Neural progenitor cell (in vitro differentiated cells): ENCODE measurements around the gene PRELP. TPM values are rescaled to one million over a fixed set of nuclear protein-coding genes. Genes with fewer than 3 reads are reported as not detected.

Experiments
- DNase-seq: peaks from one replicate; pipeline ENCODE4 v3.0.0-alpha.2; 2016; ENCODE audit warnings: low spot score
- H2AFZ ChIP-seq: fragments of 200-600 bp; sonication (generic); replicated peaks from 2 replicates; pipeline ENCODE4 v1.6.1; 2016; ENCODE audit warnings: antibody characterized with exemption
- H3F3A ChIP-seq: fragments of 200-600 bp; sonication (generic); 2 replicates; pipeline ENCODE4 v1.6.1; 2016; ENCODE audit warnings: antibody characterized with exemption, low read depth
- H3K27ac ChIP-seq: fragments of 200-600 bp; sonication (generic); 2 replicates; pipeline ENCODE4 v1.5.1; 2016; ENCODE audit warnings: mild to moderate bottlenecking
- H3K27me3 ChIP-seq: fragments of 200-600 bp; sonication (generic); 2 replicates; pipeline ENCODE4 v1.6.1; 2016; ENCODE audit warnings: mild to moderate bottlenecking, moderate library complexity
- H3K36me3 ChIP-seq: fragments of 200-600 bp; sonication (generic); 2 replicates; pipeline ENCODE4 v1.5.1; 2016
- H3K4me1 ChIP-seq: fragments of 200-600 bp; sonication (generic); 2 replicates; pipeline ENCODE4 v1.6.1; 2016; ENCODE audit warnings: mixed run types
- H3K4me2 ChIP-seq: fragments of 200-600 bp; sonication (generic); 2 replicates; pipeline ENCODE4 v1.6.1; 2016
- H3K4me3 ChIP-seq: fragments of 200-600 bp; sonication (generic); 2 replicates; pipeline ENCODE4 v1.5.1; 2016
- H3K79me2 ChIP-seq: fragments of 200-600 bp; sonication (generic); 2 replicates; pipeline ENCODE4 v1.6.1; 2016; ENCODE audit warnings: low read depth
- H3K9ac ChIP-seq: fragments of 200-600 bp; sonication (generic); 2 replicates; pipeline ENCODE4 v1.6.1; 2016
- H3K9me3 ChIP-seq: fragments of 200-600 bp; sonication (generic); 2 replicates; pipeline ENCODE4 v1.5.1; 2016; ENCODE audit warnings: low read depth
- H4K20me1 ChIP-seq: fragments of 200-600 bp; sonication (generic); 2 replicates; pipeline ENCODE4 v1.6.1; 2016; ENCODE audit warnings: low read depth
- H3K27ac Mint-ChIP-seq: 3 replicates; pipeline ENCODE4 v1.8.0; 2021; ENCODE audit warnings: mixed read lengths
- H3K27me3 Mint-ChIP-seq: 2 replicates; pipeline ENCODE4 v1.8.0; 2022; ENCODE audit warnings: low read depth, mild to moderate bottlenecking, inconsistent platforms, moderate library complexity, mixed read lengths; ENCODE audit not compliant: insufficient read depth
- H3K36me3 Mint-ChIP-seq: 3 replicates; pipeline ENCODE4 v1.8.0; 2021; ENCODE audit warnings: mixed read lengths
- H3K4me1 Mint-ChIP-seq: 3 replicates; pipeline ENCODE4 v1.8.0; 2021; ENCODE audit warnings: mixed read lengths
- H3K4me3 Mint-ChIP-seq: 3 replicates; pipeline ENCODE4 v1.8.0; 2021; ENCODE audit warnings: mild to moderate bottlenecking, moderate library complexity, mixed read lengths
- H3K9me3 Mint-ChIP-seq: 3 replicates; pipeline ENCODE4 v1.8.0; 2020; ENCODE audit warnings: mixed read lengths
- EZH2 ChIP-seq: fragments of 200-600 bp; sonication (generic); IDR thresholded peaks from 2 replicates; pipeline ENCODE4 v1.6.1; 2017; ENCODE audit warnings: antibody characterized with exemption, mild to moderate bottlenecking, moderate library complexity
- EZH2phosphoT487 ChIP-seq: fragments of 200-600 bp; sonication (generic); IDR thresholded peaks from 2 replicates; pipeline ENCODE4 v1.6.1; 2017; ENCODE audit warnings: antibody characterized with exemption
- total RNA-seq: library from RNA; depleted of rRNA; stranded (reverse); fragments of >200 nt; gene quantifications from 2 replicates; pipeline ENCODE4 v1.2.3, GENCODE V29; 2015; ENCODE audit warnings: low replicate concordance
- TF ChIP-seq, protein P1 (sequence below): fragments of 200-600 bp; sonication (generic); IDR thresholded peaks from 2 replicates; pipeline ENCODE4 v1.5.1; 2017; ENCODE audit warnings: antibody characterized with exemption, mild to moderate bottlenecking

The PRELP gene
- total RNA-seq, 1 donor from 2014 or later, result 0.26 TPM

DNA sequence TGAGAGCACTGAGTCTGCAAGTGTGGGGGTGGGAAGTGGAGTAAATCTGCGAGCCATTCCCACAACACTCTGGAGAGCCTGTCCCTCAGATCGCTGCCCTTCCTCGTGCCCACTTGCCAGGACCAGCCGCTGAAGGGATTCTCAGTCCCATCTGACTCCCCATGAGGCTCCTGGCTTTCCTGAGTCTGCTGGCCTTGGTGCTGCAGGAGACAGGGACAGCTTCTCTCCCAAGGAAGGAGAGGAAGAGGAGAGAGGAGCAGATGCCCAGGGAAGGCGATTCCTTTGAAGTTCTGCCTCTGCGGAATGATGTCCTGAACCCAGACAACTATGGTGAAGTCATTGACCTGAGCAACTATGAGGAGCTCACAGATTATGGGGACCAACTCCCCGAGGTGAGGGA, 20.2 kb downstream of the PRELP start:
- peaks cover 15% of the 10 kb centered on the region for H3K27me3 ChIP-seq
- peaks cover 2% of the 10 kb centered on the region for H3K36me3 Mint-ChIP-seq
- H3K9ac ChIP-seq, result no peak overlapping the region
- H3K79me2 ChIP-seq, result no peaks in the 10 kb centered on the region
- H2AFZ ChIP-seq, result no peak overlapping the region
- H3K9me3 ChIP-seq, result no peaks in the 10 kb centered on the region
- H3K4me2 ChIP-seq, result no peak overlapping the region
- H3K36me3 ChIP-seq, result no peaks in the 10 kb centered on the region
- no peak overlapping the region for H3K27ac Mint-ChIP-seq
- H3K4me3 Mint-ChIP-seq, result no peak overlapping the region
- H4K20me1 ChIP-seq, result no peaks in the 10 kb centered on the region
- peaks cover 35% of the 10 kb centered on the region for H3K4me1 Mint-ChIP-seq
- no peaks in the 10 kb centered on the region for H3F3A ChIP-seq
- H3K4me3 ChIP-seq, result no peak overlapping the region
- DNase-seq, result no peak
- peaks cover 2% of the 10 kb centered on the region for H3K9me3 Mint-ChIP-seq
- H3K27ac ChIP-seq, result no peak overlapping the region
- peaks cover 25% of the 10 kb centered on the region for H3K27me3 Mint-ChIP-seq
- TF ChIP-seq EZH2phosphoT487, result no peak
- TF ChIP-seq EZH2, result no peak
- TF ChIP-seq, protein P1, sequence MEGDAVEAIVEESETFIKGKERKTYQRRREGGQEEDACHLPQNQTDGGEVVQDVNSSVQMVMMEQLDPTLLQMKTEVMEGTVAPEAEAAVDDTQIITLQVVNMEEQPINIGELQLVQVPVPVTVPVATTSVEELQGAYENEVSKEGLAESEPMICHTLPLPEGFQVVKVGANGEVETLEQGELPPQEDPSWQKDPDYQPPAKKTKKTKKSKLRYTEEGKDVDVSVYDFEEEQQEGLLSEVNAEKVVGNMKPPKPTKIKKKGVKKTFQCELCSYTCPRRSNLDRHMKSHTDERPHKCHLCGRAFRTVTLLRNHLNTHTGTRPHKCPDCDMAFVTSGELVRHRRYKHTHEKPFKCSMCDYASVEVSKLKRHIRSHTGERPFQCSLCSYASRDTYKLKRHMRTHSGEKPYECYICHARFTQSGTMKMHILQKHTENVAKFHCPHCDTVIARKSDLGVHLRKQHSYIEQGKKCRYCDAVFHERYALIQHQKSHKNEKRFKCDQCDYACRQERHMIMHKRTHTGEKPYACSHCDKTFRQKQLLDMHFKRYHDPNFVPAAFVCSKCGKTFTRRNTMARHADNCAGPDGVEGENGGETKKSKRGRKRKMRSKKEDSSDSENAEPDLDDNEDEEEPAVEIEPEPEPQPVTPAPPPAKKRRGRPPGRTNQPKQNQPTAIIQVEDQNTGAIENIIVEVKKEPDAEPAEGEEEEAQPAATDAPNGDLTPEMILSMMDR, result no peak
- H3K4me1 ChIP-seq, result peaks cover 17% of the 10 kb centered on the region

GRCh38 chr1:203497269-203497777, 21.7 kb downstream of the PRELP start:
- no peaks in the 10 kb centered on the region for H3K79me2 ChIP-seq
- peaks cover 11% of the 10 kb centered on the region for H3K27me3 ChIP-seq
- no peaks in the 10 kb centered on the region for H3K9me3 ChIP-seq
- H3K4me1 Mint-ChIP-seq, result peaks cover 21% of the 10 kb centered on the region
- peaks cover 25% of the 10 kb centered on the region for H3K27me3 Mint-ChIP-seq
- H3K27ac Mint-ChIP-seq, result no peak overlapping the region
- no peaks in the 10 kb centered on the region for H3K36me3 ChIP-seq
- no peak for DNase-seq
- no peak overlapping the region for H3K4me2 ChIP-seq
- no peak overlapping the region for H3K9ac ChIP-seq
- TF ChIP-seq EZH2 (no peak), EZH2phosphoT487 (no peak)
- TF ChIP-seq, protein P1, result no peak
- peaks cover 8% of the 10 kb centered on the region for H3K4me1 ChIP-seq
- H2AFZ ChIP-seq, result no peak overlapping the region
- no peak overlapping the region for H3K4me3 Mint-ChIP-seq
- no peak overlapping the region for H3K27ac ChIP-seq
- no peak overlapping the region for H3K4me3 ChIP-seq
- no peaks in the 10 kb centered on the region for H4K20me1 ChIP-seq
- no peaks in the 10 kb centered on the region for H3F3A ChIP-seq
- peaks cover 2% of the 10 kb centered on the region for H3K9me3 Mint-ChIP-seq
- H3K36me3 Mint-ChIP-seq, result peaks cover 2% of the 10 kb centered on the region

- Histone ChIP-seq H2AFZ (no peak overlapping the region), H3K4me3 (no peak overlapping the region), H3K4me2 (no peak overlapping the region), H3K4me1 (no peaks in the 10 kb centered on the region), H3K27ac (no peak overlapping the region), H3K9ac (no peak overlapping the region), H3K27me3 (no peaks in the 10 kb centered on the region), H3K9me3 (no peaks in the 10 kb centered on the region), H3K79me2 (no peaks in the 10 kb centered on the region), H3F3A (no peaks in the 10 kb centered on the region), H3K36me3 (no peaks in the 10 kb centered on the region), H4K20me1 (no peaks in the 10 kb centered on the region)
- peaks cover 3% of the 10 kb centered on the region for H3K4me1 Mint-ChIP-seq
- peaks cover 2% of the 10 kb centered on the region for H3K36me3 Mint-ChIP-seq
- TF ChIP-seq, protein P1, result no peak
- TF ChIP-seq EZH2, result no peak
- TF ChIP-seq EZH2phosphoT487, result no peak
- H3K4me3 Mint-ChIP-seq, result no peak overlapping the region
- no peak for DNase-seq
- H3K27ac Mint-ChIP-seq, result no peak overlapping the region
- H3K27me3 Mint-ChIP-seq, result peaks cover 27% of the 10 kb centered on the region
- H3K9me3 Mint-ChIP-seq, result peaks cover 2% of the 10 kb centered on the region
Measured at GRCh38 chr1:203499643-203500278, 24.2 kb downstream of the PRELP start.
